ENCODE measurements around the gene NEK8. TPM values are rescaled to one million over a fixed set of nuclear protein-coding genes. Genes with fewer than 3 reads are reported as not detected.

The NEK8 gene
- polyA plus RNA-seq, 1 donor from 2014 or later: 1.5 TPM

DNA sequence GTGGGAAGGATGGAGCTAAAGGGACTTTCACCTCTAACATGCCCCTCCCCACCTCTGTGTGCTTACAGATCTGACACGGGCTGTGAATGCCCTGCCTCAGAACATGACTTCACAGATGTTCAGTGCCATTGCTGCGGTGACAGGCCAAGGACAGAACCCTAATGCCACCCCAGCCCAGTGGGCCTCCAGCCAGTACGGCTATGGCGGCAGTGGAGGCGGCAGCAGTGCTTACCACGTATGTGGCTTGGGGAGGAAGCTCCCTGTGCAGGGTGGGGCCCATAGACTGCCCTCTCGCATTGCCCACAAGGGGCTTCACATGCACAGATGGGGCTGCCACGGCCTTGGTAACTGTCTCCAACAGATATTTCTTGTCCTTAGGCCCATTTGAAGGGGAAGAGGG lies 28.3 kb upstream of the NEK8 start:
- no peak overlapping the region for H3K4me3 ChIP-seq (ENCODE audit: low read length)
- no peak overlapping the region for H2AFZ ChIP-seq (ENCODE audit: low read depth, low read length)
- no peak overlapping the region for H3K27ac ChIP-seq (ENCODE audit: low read length)
- TF ChIP-seq, protein P1, sequence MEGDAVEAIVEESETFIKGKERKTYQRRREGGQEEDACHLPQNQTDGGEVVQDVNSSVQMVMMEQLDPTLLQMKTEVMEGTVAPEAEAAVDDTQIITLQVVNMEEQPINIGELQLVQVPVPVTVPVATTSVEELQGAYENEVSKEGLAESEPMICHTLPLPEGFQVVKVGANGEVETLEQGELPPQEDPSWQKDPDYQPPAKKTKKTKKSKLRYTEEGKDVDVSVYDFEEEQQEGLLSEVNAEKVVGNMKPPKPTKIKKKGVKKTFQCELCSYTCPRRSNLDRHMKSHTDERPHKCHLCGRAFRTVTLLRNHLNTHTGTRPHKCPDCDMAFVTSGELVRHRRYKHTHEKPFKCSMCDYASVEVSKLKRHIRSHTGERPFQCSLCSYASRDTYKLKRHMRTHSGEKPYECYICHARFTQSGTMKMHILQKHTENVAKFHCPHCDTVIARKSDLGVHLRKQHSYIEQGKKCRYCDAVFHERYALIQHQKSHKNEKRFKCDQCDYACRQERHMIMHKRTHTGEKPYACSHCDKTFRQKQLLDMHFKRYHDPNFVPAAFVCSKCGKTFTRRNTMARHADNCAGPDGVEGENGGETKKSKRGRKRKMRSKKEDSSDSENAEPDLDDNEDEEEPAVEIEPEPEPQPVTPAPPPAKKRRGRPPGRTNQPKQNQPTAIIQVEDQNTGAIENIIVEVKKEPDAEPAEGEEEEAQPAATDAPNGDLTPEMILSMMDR (IDR thresholded peaks at IDR 0.05; ENCODE audit: poor library complexity, severe bottlenecking): no peak
- TF ChIP-seq POLR2AphosphoS5 (IDR thresholded peaks at IDR 0.05) (no peak), SMC3 (conservative IDR thresholded peaks at IDR 0.05; ENCODE audit: poor library complexity) (no peak), MXI1 (conservative IDR thresholded peaks at IDR 0.05; ENCODE audit: poor library complexity, severe bottlenecking) (no peak), RAD21 (conservative IDR thresholded peaks at IDR 0.05) (no peak), EP300 (conservative IDR thresholded peaks at IDR 0.05; ENCODE audit: poor library complexity, severe bottlenecking) (no peak), TAF1 (IDR thresholded peaks at IDR 0.05; ENCODE audit: low read depth) (no peak), EZH2 (IDR thresholded peaks at IDR 0.05; ENCODE audit: borderline replicate concordance, insufficient read depth, low read length, poor library complexity, severe bottlenecking) (no peak)
- TF ChIP-seq, protein P2, sequence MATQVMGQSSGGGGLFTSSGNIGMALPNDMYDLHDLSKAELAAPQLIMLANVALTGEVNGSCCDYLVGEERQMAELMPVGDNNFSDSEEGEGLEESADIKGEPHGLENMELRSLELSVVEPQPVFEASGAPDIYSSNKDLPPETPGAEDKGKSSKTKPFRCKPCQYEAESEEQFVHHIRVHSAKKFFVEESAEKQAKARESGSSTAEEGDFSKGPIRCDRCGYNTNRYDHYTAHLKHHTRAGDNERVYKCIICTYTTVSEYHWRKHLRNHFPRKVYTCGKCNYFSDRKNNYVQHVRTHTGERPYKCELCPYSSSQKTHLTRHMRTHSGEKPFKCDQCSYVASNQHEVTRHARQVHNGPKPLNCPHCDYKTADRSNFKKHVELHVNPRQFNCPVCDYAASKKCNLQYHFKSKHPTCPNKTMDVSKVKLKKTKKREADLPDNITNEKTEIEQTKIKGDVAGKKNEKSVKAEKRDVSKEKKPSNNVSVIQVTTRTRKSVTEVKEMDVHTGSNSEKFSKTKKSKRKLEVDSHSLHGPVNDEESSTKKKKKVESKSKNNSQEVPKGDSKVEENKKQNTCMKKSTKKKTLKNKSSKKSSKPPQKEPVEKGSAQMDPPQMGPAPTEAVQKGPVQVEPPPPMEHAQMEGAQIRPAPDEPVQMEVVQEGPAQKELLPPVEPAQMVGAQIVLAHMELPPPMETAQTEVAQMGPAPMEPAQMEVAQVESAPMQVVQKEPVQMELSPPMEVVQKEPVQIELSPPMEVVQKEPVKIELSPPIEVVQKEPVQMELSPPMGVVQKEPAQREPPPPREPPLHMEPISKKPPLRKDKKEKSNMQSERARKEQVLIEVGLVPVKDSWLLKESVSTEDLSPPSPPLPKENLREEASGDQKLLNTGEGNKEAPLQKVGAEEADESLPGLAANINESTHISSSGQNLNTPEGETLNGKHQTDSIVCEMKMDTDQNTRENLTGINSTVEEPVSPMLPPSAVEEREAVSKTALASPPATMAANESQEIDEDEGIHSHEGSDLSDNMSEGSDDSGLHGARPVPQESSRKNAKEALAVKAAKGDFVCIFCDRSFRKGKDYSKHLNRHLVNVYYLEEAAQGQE (IDR thresholded peaks at IDR 0.05; ENCODE audit: borderline replicate concordance): no peak
- no peaks in the 10 kb centered on the region for H3F3A ChIP-seq (ENCODE audit: insufficient read depth, low read length, poor library complexity, severe bottlenecking)
- H3K9ac ChIP-seq (ENCODE audit: low read length): no peak overlapping the region
- no peaks in the 10 kb centered on the region for H3K79me2 ChIP-seq (replicated peaks; ENCODE audit: insufficient read depth, low read length)
- no peaks in the 10 kb centered on the region for H4K20me1 ChIP-seq (ENCODE audit: insufficient read depth)
- H3K9me3 ChIP-seq (ENCODE audit: low read length): no peaks in the 10 kb centered on the region
- H3K36me3 ChIP-seq (ENCODE audit: insufficient read depth, low read length): peaks cover 5% of the 10 kb centered on the region
- H3K27me3 ChIP-seq (ENCODE audit: insufficient read depth, low read depth, low read length): no peaks in the 10 kb centered on the region
- no peak overlapping the region for H3K4me2 ChIP-seq (ENCODE audit: low read length)
- no peaks in the 10 kb centered on the region for H3K9me2 ChIP-seq (ENCODE audit: insufficient read depth, low read length)

DNA sequence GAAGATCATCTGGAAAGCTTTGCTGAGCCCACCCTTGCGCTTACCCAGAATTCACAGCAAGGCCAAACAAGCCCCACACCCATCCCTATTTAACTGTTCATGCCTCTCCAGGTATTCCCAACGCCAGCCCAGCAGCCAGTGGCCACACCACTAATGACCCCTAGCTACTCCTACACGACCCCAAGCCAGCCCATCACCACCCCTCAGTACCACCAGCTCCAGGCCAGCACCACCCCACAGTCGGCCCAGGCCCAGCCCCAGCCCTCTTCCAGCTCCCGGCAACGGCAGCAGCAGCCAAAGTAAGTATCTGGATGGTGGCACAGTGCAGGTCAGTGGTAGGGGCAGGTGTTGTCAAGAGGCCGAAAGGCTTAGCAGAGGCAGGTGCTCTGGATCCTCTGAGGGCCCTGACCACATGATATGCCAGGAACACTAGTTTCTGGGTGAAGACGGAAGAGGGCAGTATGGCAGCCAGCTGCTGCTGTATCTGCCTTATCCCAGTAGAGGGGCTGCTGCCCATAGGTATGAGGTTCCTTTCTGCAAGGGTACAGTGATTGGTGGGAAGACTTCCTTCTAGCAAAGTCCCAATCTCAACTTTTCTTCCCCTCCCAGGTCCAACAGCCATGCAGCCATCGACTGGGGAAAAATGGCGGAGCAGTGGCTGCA lies 27.6 kb upstream of the NEK8 start:
- Histone ChIP-seq H4K20me1 (ENCODE audit: insufficient read depth) (no peaks in the 10 kb centered on the region), H2AFZ (ENCODE audit: low read depth, low read length) (no peak overlapping the region), H3K9me3 (ENCODE audit: low read length) (no peaks in the 10 kb centered on the region), H3K4me2 (ENCODE audit: low read length) (no peak overlapping the region), H3K27ac (ENCODE audit: low read length) (no peak overlapping the region), H3F3A (ENCODE audit: insufficient read depth, low read length, poor library complexity, severe bottlenecking) (no peaks in the 10 kb centered on the region), H3K27me3 (ENCODE audit: insufficient read depth, low read depth, low read length) (no peaks in the 10 kb centered on the region), H3K9ac (ENCODE audit: low read length) (no peak overlapping the region), H3K9me2 (ENCODE audit: insufficient read depth, low read length) (no peaks in the 10 kb centered on the region), H3K79me2 (replicated peaks; ENCODE audit: insufficient read depth, low read length) (no peaks in the 10 kb centered on the region), H3K4me3 (ENCODE audit: low read length) (no peak overlapping the region), H3K36me3 (ENCODE audit: insufficient read depth, low read length) (peaks cover 5% of the 10 kb centered on the region)
- no peak for TF ChIP-seq EZH2 (IDR thresholded peaks at IDR 0.05; ENCODE audit: borderline replicate concordance, insufficient read depth, low read length, poor library complexity, severe bottlenecking)
- no peak for TF ChIP-seq EP300 (conservative IDR thresholded peaks at IDR 0.05; ENCODE audit: poor library complexity, severe bottlenecking)
- TF ChIP-seq POLR2AphosphoS5 (IDR thresholded peaks at IDR 0.05): no peak
- no peak for TF ChIP-seq MXI1 (conservative IDR thresholded peaks at IDR 0.05; ENCODE audit: poor library complexity, severe bottlenecking)
- TF ChIP-seq, protein P1 (IDR thresholded peaks at IDR 0.05; ENCODE audit: poor library complexity, severe bottlenecking): no peak
- no peak for TF ChIP-seq RAD21 (conservative IDR thresholded peaks at IDR 0.05)
- no peak for TF ChIP-seq TAF1 (IDR thresholded peaks at IDR 0.05; ENCODE audit: low read depth)
- TF ChIP-seq, protein P2 (IDR thresholded peaks at IDR 0.05; ENCODE audit: borderline replicate concordance): no peak
- TF ChIP-seq SMC3 (conservative IDR thresholded peaks at IDR 0.05; ENCODE audit: poor library complexity): no peak
